HG02588 (cell line): ENCODE measurements around the gene KCTD7.
"Not testable (repeated sequence)": the region's sequence is repeated elsewhere in the genome, so short reads cannot be mapped to it uniquely, and the experiment has no call there.

ENCODE experiments used
- ATAC-seq: cut with Tn5 transposase; IDR thresholded peaks from one replicate; pipeline ENCODE4 v1.9.1; 2021; ENCODE audit warnings: mild to moderate bottlenecking, moderate library complexity; ENCODE audit not compliant: unreplicated experiment

The KCTD7 gene

DNA sequence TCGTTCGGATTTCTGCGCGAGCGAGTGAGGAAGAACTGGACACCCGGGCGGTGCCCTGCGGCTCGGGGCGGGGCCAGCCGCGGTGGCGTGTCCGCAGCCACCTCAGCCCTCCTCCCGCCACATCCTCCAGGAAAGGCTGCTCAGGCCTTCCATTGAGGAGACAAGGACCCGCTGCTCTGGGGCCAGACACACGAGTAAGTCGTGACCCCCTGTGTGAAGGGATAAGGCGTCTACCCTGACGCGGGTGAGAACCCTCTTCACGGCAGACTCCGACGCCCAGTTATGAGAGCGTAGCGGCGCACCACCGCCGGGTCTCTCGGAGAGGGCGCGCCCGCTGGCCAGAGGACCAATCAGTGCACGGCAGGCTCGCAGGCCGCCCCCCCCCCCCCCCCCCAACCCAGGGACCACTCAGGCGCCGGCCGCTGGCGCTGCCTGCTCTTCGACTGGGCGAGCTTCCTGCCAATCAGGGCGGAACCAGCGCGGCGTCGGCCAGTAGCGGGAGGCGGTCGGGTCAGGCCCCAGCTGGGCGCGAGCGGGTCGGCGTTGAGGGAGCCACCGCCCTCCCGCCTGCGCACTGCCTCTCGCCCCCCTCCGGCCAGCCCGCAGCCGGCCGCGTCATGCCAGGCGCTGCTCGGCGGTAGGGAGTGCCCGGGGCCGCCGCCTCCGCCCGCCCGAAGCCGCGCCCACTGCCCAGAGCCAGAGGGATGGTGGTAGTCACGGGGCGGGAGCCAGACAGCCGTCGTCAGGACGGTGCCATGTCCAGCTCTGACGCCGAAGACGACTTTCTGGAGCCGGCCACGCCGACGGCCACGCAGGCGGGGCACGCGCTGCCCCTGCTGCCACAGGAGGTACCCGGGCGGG lies at the start of gene KCTD7:
Gene KCTD7, plus strand, starts transcription at position 521 of the 861 bp plus-strand sequence. Its CDS starts 184 bp downstream, at position 705.
- ATAC-seq, result peak; percentile 91

DNA sequence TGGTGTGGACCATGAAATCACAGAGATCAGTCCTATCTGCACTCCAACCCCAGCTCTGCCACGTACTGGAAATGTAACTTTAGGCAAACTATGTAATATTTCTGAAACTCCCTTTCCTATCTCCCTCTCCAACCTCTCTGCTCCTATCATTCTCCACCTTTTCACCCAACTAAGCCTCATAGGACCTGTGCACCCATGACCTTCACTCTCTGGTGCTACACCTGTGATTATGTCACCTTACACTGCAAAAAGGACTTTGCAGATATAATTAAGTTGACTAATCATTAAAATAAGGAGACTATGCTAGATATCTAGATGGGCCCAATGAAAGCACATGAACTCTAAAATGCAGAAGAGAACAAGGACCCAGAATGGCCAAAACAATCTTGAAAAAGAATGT lies 48.3 kb upstream of the KCTD7 start:
- not testable (repeated sequence) for ATAC-seq

DNA sequence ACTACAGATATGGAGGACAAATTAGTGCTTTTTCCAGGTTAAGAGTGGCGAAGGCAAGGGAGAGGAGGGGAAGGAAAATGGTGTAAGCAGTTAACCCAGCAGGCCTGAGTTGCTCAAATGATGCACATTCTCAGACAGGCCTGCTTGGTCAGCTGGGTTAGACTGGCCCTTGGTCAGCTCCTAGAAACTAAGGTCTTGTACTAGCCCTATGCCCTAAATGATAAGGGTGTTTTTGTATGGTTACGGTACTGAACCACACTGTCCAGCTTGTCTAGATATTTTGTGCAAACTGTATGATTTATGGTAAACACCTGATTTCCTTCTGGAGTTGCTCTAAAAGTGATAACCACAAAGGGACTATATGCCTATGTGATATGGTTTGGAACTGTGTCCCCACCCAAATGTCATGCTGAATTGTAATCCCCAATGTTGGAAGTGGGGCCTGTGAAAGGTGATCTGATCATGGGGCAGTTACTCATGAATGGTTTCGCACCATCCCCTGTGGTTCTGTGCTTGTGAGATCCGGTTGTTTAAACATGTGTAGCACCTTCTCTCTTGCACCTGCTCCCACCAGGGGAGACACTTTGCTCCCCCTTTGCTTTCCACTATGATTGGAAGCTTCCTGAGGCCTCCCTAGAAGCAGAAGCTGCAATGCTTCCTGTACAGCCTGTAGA lies 45.7 kb upstream of the KCTD7 start:
- ATAC-seq, result not testable (repeated sequence)

DNA sequence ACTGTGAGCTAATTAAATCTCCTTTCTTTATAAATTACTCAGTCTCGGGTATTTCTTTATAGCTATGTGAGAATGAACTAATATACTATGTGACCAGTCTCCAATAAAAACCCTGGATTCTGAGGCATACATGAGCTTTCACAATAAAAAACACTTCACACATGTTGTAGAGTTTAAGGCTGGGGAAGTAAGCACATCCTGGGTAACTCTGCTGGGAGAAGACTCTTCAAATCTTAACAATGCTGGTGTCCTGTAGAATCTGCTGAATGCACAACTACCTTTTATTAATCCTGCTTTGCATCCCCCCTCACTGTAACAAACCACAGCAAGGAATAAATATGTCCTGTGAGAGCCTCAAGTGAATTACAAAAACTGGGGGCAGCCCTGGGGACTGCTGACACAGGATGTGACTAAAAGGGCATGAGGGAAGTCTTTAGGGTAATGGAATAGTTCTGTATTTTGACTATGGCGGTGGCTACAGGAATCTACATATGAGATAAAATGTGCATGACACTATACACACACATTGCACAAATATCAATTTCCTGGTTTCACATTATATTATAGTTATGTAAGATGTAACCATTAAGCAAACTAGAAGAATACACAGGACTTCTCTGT lies 45.1 kb upstream of the KCTD7 start:
- no peak for ATAC-seq

DNA sequence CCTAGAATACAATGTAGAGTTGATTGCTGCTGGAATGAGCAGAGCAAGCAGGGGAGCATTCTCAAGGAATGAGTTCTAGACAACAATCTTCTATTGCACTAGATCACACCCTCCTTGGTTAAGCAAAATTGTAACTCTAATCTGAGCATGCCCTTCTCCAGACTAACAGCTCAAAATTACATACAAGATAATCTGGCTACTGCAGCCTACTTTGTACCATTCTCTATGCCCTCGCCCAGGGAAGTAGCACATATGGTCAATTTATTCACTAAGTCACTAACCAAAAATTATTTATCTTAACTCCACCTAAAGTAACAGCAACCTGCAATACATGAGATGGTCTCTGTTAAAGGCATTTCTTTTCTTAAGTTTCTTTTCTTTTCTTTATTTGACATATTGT lies 42.5 kb upstream of the KCTD7 start:
- no peak for ATAC-seq

DNA sequence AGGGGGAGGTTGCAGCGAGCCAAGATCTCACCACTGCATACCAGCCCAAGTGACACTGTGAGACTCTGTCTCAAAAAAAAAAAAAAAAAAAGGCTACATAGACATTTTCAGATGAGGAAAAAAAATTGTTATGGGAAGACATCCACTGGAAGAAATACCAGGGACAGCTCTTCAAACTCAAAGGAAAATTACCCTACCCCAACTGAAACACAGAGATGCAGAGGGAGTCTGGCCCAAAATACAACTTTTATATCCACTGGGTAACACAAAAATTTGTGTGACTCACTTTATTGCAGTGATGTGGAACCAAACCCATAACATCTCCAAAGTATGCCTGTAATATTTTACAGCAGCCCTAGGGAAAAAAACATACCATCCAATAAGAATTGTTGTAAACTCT lies 40.5 kb upstream of the KCTD7 start:
- ATAC-seq, result not testable (repeated sequence)

DNA sequence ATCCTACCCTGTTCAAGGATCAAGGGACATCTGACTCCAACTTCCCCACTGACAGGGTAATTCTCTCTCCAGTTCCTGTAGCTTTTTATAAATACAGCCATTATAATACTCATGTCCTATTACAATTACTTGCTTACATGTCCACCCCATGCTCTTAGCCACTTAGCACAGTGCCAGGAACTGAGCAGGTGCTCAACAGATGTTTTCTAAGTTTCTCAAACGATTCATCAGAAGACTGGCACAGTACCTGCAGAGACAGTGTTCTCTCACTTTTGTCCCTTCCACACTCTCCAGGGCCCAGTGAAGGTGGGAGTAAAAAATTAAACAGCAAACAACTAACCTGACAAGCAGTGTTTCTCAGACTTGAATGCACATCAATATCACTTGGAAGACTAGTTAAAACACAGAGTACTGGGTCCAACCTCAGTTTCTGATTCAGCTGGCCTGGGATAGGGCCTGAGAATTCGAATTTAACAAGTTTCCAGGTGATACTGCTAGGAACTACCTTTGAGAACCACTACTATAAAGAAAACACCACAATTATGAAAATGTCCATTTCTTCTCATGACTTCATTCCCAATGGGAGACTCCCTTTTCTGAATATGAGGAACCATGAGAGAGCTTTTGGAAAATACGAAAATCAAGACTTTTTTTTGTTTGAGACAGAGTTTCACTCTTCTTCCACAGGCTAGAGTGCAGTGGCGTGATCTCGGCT lies 39.7 kb upstream of the KCTD7 start:
- ATAC-seq, result not testable (repeated sequence)

DNA sequence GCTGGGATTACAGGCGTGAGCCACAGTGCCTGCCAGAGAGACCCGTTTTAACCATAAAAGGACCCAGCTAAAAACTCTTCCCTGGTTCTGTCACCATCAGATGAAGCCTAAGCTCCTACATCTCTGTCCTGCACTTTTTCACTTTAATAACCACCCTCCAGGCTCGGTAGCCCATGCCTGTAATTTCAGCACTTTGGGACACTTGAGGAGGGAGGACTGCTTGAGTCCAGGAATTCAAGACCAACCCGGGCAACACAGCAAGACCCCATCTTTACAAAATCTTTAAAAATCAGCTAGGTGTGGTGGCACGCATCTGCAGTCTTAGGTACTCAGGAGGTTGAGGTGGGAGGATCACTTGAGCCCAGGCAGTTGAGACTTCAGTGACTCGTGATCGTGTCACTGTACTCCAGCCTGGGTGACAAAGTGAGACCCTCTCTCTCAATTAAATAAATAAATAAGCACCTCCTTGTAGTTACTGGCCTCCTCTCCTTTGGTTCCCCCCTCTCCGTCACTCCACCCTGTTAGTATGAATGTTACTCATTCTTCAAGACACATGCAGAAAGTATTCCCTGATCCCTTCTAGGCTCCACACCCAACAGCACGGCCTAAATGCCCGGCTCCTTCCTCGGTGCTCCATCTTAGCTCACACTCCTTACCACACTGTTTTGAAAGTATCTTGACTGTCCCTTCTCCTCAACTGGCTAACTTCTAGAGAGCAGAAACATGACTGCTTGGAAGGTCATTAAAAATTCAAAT lies 38.2 kb upstream of the KCTD7 start:
- not testable (repeated sequence) for ATAC-seq

DNA sequence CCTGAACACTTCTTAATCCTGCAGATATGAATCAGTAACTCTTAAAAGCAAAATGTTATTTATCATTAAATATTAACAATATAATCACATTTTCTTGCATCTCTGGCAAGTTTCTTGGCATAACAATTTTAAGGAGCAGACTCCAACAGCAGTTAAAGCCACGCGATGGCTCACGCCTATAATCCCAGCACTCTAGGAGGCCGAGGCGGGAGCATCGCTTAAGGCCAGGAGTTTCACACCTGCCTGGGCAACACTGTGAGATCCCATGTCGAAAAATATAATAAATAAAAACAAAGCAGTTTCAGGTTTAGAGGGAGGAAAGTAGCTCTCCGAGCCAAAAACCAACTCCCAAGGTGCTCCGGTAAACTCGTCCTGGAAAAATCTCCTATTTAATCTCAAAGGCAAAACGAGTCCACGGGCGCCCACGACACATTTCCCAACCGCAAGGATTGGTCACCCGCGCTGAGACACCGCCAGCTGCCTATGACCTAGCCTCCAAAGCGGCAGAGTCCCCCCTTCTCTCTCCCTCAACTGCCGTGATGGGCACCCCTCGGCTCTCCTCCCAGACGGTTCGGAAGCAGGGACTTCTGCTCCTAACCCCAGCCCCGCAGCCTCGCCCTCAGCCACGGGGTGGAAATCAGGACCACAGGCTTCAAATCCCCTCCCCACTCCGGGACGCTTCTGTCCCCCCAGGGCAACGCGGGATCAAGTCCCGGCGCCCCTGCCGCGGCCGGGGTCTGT lies 37.5 kb upstream of the KCTD7 start:
- not testable (repeated sequence) for ATAC-seq

DNA sequence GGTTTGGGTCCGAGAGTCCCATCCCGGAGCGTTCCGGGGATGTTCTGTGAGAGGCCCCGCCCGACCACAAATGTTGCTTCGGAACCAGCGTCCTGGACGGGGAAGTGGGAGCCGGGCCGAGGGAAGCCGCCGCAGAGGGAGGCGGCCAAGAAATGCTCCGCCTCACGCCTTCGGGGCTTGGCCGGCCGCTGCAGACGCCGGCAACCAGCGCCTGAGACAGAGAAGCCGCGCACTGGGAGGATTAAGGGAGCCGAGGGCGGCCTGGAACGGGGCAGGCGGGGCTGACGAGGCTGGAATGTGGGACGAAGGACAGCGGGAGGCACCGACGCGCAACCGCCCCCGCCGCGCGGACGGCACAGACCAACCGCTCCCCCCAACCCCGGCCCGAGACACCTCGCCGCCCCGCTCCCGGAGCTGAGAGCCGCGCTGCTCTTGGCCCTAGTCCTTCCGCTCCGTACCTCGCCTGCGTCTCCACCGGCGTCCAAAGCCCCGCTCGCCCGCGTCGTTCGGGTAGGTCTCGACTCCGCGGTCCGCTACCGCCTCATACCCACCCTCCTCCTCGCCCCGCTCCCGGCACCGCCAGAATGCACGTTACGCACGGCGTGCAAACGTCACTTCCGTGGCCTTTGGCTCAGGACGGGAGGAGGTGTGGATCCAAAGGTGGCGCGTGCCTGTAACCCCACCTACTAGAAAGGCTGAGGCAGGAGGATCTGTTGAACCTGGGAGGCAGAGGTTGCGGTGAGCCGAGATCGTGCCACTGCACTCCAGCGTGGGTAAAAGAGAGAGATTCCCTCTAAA lies 36.7 kb upstream of the KCTD7 start:
- peak; percentile 99 for ATAC-seq

DNA sequence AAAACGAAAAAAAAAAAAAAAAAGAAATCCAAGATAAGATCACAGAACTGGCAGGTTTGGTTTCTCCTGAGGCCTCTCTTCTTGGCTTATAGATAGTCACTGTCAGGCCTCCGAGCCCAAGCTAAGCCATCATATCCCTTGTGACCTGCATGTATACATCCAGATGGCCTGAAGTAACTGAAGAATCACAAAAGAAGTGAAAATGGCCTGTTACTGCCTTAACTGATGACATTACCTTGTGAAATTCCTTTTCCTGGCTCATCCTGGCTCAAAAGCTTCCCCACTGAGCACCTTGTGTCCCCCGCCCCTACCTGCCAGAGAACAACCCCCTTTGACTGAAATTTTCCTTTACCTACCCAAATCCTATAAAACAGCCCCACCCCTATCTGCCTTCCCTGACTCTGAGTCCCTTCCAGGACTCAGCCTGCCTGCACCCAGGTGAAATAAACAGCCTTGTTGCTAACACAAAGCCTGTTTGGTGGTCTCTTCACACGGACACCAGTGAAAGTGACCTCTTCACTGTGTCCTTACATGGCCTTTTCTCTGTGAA lies 36.0 kb upstream of the KCTD7 start:
- ATAC-seq, result peak; percentile 7

DNA sequence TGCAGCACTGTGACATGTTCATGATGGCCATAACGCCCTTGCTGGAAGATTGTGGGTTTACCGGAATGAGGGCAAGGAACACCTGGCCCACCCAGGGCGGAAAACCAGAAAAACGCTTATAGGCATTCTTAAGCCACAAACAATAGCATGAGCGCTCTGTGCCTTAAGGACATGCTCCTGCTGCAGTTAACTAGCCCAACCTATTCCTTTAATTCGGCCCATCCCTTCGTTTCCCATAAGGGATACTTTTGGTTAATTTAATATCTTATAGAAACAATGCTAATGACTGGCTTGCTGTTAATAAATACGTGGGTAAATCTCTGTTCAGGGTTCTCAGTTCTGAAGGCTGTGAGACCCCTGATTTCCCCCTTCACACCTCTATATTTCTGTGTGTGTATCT lies 34.6 kb upstream of the KCTD7 start:
- ATAC-seq, result not testable (repeated sequence)

DNA sequence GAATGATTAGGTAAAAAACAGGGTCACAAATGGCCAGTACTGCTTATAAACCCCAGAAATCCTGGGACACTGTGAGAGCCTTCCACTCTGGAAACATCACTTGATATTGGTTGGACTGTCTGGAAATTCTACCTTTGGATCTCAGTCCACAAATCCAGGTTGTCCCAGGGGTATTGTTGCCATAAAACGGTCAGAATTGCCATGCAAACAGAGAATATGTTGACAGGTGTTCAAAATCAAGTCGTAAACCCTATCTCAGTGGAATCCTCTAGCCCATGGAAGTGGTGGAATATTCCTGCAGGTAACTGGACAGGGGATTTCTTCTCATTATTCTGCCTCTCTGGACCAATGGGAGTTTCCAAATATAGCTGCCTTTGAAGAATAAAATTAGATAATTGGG lies 31.2 kb upstream of the KCTD7 start:
- ATAC-seq, result no peak

DNA sequence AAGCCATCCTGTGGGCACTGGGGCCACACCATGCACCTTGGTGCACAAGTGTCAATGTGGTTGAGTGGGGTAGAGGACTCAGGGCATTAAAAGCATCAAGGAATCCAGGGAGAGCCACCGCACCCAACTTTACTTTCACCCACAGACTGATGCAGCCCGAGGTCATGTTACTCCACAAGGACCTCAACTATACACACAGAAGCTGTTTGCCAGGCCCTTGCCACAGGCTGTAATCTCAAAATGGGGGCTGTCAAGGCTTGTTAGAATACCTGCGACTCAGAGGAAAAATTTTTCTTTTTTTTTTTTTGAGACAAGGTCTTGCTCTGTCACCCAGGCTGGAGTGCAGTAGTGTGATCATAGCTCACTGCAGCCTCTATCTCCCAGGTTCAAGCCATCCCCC lies 26.5 kb upstream of the KCTD7 start:
- no peak for ATAC-seq

DNA sequence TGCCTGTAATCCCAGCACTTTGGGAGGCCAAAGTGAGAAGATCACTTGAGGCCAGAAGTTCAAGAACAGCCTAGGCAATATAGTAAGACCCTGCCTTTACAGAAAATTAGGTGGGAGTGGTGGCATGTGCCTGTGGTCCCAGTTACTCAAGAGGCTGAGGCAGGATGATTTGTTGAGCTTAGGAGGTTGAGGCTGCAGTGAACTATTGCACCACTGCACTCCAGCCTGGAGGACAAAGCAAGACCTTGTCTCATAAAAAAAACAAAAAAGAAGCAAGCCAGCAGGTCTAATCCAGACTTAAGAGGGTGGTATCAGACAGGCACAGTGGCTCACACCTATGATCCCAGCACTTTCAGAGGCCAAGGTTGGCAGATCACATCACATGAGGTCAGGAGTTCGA lies 24.5 kb upstream of the KCTD7 start:
- ATAC-seq, result no peak

DNA sequence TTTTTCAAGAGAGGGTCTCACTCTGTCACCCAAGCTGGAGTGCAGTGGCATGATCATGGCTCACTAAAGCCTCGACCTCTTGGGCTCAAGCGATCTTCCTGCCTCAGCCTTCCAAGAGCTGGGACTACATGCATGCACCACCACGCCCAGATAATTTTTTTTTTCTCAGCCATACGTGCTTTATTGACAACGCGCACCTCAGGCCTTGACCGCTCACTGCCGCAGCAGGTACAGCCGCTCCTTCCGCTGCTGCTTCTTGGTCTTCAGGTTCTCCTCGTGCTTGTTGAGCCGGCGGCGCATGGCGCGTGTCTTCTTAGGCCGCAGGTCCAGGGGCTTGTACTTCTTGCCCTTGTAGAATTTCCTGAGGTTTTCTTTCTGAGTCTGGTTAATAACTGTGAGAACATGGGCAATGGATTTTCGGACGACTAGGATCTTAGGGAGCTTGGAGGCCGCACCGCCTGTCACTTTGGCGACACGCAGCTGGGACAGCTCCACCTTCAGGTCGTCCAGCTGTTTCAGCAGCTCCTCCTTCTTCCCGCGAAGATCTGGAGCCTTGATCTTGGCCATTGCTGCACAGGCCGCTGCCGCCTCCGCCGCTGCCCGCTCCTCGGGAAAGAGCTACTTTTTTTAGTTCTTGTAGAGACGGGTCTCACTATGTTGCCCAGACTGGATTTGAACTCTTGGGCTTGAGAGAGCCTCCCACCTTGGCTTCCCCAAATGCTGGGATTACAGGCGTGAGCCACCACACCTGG lies 22.0 kb upstream of the KCTD7 start:
- ATAC-seq, result not testable (repeated sequence)

DNA sequence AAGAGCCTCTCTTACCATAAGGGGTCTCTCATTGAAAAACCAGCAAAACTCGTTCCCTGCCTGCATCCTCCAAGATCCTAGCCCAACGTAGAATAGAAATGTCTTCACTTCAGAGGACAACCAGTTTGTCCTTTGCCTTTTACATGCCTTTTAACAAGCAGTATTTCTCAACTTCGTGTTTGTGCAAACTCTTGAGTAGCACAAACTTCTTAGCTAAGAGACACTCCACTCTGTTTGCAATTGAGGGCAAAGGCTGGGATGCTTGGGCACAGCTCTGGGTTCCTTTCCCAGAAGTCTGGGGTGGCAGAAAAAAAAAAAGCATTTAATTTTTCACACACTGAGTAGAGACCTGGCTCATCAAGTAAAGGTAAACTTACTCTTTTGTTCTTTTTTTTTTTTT lies 19.5 kb upstream of the KCTD7 start:
- no peak for ATAC-seq

DNA sequence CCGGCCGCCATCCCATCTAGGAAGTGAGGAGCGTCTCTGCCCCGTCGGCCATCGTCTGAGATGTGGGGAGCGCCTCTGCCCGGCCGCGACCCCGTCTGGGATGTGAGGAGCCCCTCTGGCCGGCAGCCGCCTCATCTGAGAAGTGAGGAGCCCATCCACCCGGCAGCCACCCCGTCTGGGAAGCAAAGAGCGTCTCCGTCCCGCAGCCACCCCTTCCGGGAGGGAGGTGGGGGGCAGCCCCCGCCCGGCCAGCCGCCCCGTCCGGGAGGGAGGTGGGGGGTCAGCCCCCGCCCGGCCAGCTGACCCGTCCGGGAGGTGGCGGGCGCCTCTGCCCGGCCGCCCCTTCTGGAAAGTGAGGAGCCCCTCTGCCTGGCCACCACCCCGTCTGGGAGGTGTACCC lies 14.1 kb upstream of the KCTD7 start:
- ATAC-seq, result not testable (repeated sequence)
